ENCODE measurements around the gene FARP1.

The FARP1 gene

DNA sequence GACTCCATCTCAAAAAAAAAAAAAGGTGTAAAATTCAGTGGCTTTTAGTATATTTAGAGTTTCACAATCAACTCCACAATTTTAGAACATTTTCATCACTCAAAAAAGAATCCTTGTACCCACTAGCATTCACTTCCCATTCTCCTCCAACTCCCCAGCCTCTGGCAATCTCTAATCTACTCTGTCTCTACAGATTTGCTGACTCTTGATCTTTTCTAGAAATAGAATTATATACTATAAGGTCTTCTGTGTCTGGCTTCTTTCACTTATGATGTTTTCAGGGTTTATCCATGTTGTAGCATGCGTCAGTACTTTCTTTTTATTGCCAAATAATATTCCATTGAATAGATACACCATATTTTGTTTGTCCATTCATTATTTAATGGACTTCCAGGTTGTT, 8.0 kb upstream of the FARP1 start:
- DNase-seq, result no peak

DNA sequence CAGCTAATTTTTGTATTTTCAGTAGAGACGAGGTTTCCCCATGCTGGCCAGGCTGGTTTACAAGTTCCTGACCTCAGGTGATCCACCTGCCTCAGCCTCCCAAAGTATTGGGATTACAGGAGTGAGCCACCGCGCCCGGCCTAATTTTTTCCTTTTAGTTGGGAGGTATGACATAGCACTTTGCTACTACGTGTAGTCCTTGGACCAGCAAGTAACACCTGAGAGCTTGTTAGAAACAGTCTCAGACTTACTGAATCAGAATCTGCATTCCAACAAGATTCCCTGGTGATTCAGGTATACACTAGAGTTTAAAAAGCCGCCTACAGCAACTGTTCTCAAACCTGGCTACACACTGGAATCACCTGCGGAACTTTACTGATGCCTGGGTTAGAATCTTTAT, 1.8 kb upstream of the FARP1 start:
- DNase-seq, result no peak

DNA sequence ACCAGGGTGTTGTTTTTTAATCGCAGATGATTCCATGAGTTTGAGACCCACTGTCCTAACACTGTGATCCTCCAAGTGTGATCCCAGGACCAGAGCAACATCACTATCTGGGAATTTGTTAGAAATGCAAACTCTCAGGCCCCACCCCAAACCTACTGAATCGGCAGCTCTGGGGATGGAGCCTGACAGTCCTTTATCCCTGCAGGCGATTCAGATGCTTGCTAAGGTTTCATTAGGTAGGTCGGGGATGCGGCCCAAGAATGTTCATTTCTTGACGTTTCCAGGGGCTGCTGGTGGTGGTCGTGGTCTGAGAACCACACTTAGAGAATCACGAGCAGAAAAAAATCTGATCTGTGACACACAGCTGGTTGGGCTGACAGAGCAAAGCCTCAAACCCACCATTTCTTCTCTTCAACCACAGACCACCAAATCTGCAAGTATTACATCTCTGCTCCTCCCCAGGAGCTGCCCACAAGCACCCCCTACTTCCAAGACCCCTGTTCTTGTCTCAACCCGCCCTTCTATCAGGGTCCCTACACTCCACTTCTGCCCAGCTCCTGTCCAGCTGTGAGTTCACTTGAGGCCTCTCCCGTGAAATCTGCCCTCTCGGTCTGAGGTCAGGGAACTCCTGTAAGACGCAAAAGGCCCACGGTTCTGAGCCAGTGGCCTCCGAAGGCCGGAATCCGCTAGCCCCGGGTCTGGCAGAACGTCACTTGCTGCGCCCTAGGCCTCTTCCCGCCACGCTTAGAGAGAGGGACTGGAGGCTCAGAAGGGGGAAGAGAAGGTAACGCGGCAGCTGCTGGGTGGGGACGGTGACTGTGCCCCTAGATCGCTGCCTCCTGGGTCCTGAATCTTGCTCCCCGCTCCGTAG, 1.1 kb upstream of the FARP1 start:
- DNase-seq, result no peak

DNA sequence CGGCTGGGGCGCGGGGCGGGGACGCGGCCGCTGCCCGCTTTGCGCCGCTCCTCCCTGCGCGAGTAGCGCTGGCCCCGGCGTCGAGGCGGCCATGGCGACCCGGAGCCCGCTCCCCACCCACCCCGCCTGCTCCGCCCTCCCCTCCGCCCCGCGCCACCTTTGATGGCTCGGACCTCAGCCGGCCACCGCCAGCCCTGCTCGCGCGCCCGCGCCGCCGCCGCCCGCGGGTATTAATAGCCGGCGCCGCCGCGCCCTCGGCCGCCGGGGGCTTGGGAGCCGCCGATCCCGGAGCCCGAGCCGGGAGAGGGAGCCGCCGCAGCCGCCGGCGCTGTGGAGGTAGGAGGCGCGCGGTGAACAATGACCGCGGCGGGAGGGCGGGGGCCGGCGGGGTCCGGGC, 261 bp downstream of the FARP1 start:
- no peak for DNase-seq

DNA sequence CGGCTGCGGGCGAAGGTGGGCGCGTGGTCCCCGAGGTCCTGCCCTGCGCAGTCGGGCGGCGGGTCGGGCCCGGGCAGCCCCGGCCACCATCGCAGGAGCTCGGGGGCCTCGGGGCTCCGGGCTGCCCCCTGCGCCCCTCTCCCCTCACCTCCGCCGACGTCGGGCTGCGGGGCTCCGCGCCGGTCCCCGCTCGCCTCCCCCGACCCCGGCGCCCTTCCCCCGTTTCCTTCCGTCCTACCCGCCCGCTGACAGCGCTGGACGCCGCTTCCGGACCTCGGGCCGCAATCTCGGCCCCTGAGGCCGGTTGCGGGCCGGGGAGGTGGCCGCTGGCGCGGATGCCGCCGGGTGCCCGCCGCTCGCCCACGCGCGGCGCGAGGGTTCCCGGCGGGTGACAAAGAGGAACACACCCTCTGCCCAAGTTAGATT, 720 bp downstream of the FARP1 start:
- no peak for DNase-seq

DNA sequence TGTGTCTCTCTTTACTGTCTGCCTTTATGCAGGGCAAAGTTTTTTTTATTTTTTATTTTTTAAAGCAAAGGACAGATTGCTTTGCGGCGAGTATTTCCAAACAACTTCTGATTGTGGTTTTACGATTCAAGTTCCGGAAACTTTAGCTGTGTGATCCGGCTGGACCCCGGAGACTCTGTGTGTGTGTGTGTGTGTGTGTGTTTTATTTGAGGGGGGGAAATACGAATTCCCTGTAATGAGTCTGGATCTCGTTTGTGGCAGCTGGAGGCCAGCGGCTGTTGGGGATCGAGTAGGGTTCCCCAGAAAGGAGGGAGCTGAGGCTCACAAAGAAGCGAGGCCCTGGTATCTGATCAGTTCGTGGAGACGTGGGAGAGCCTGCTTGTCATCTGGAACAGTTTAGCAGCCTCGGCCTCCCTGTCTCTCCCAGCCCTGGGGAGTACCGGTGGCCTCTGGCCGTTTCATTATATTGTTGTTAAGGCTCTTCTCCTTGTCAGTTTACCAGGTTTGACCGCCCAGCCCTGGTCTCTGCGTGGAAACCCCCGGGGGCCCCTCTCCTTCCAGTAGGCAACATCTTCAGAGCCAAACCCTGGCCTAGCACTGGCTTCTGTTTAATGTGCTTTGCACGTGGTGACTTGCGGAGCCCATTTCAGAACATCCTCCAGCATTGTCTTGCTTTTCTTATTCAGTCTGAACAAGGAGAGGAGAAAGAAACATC, 1.3 kb downstream of the FARP1 start:
- no peak for DNase-seq

DNA sequence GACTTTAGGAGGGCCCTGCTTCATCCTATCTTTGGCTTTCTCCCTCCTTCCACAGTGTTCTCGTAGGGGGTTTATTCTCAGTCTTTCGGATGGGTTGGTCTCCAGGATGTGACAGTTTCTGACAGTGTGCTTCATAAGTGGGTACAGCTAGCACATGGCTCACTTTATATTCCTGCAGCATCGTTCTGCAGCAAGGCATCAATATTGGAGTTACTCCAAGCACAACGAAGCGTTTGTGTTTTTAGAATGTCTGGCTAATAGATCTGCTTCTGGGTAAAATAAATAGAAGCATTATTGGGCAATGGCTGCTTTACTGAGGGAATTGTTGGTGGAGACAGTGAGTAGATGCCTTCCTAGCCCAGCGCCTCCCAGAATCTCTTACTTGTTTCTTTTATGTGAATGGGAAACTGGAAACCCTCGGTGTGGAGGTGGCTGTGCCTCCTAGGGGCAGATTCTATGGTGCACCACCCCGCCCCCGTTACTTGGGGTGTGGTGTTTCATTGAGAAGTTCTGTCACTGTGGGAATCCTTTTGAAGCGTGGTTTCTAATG, 2.0 kb downstream of the FARP1 start:
- no peak for DNase-seq

DNA sequence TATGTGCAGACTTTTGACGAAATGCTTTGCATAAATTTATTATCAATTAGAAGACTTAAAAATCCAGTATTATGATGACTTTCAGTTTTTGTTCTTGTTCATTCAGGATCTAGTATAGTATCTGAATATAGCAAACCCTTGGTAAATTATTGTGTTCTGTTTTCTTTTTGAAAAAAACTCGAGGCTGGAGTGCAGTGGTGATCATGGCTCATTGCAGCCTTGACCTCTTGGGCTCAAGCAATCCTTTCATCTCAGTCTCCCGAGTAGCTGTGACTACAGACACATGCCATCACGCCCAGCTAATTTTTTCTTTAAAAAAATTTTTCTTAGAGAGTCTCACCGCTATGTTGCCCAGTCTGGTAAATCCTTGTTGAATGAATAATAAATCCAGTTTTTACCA, 4.6 kb downstream of the FARP1 start:
- DNase-seq, result no peak

DNA sequence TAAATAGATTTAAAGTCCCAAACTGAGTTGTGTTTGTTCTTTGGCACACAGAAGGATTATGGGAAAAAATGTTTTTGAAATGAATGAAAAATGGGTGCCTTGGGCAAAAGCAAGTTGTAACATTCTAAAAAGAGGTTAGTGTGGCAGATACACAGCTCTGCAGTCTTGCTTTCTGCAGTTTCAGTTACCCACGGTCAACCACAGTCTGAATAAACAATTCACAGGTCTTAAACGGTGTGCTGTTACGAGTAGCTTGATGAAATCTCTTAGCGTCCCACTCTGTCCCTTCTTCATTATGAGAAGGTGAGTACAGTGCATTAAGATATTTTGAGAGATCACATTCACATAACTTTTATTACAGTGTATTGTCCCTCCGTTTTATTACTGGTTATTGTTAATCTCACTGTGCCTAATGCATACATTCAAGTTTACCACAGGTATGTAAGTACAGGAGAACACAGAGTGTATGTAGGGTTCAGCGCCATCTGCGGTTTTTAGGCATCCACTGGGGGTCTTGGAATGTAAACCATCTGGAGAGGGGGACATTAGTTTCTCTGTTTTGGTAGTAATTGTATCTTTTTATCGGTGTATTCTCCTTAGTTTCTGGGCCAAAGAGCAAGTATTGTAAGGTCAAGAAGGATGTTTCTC, 8.1 kb downstream of the FARP1 start:
- no peak for DNase-seq

DNA sequence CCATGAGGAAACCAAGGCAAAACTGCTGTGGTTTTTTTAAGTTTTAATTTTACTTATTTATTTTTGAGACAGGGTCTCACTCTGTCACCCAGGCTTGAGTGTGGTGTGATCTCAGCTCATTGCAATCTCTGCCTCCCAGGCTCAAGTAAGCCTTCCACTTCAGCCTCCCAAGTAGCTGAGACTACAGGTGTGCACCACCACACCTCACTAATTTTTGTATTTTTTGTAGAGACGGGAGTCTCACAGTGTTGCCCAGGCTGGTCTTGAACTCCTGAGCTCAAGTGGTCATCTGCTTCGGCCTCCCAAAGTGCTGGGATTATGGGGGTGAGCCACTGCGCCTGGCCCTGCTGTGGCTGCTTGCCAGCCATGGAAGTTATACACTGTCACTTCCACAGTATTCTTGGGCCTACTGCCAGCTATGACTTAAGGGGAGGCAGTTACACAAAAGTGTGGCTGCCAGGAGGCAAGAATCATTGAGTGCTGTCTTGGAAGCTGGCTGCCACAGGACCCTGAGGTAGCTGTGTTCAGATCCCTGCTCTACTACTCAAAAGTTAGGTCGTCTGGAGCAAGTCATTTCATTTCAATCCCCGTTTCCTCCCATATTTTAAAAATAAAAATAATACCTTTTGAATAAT, 12.7 kb downstream of the FARP1 start:
- no peak for DNase-seq

DNA sequence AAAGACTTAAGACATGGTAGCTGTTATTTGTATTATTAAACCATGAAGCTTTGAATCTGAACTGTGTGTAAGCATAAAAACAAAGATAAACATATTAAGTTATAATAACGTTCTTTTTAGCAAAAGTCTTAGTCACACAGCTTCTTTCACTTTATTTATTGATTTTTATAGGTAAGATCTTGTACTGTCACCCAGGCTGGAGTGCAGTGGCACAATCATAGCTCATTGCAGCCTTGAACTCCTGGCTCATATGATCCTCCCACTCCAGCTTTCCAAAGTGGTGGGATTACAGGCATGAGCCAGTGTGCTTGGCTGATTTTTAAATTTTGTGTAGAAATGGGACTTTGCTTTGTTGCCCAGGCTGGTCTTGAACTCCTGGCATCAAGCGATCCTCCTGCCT, 13.4 kb downstream of the FARP1 start:
- no peak for DNase-seq

DNA sequence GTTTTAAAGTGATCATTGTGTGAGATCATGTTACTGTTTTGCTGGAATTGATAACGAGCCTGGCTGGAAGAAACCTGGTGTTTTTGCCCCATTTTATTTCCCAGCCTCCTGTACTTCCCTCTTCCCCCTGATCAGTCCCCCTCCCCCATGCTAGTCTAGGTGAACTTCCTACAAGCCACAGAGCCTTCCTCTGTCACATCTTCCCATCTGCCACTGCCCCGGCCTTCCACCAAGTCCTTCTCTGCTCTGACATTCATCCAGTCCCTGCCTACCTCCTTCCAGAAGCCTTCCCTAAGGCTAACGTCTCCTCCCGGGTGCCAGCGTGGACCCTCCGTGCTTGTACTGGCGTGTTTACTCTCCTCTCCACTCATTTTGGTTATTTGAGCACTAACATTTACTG, 14.3 kb downstream of the FARP1 start:
- DNase-seq, result no peak

DNA sequence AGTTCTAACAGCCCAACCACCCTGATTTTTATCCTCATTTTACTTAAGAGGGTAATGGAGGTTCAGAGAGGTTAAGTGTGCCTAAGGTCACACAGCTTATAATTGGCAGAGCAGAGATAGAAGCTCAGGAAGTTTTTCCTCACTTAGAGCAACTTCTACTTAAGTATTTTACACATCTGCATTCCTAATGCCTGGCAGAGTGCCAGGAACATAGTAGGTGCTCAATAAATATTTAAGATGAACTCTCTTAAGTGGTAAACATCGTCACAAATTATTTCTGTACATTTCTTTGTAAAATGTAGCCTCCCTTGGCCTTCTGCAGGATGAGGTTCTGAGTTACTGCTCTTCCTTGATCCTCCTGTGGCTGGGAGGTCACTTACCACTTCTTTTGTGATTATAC, 14.7 kb downstream of the FARP1 start:
- DNase-seq, result no peak

DNA sequence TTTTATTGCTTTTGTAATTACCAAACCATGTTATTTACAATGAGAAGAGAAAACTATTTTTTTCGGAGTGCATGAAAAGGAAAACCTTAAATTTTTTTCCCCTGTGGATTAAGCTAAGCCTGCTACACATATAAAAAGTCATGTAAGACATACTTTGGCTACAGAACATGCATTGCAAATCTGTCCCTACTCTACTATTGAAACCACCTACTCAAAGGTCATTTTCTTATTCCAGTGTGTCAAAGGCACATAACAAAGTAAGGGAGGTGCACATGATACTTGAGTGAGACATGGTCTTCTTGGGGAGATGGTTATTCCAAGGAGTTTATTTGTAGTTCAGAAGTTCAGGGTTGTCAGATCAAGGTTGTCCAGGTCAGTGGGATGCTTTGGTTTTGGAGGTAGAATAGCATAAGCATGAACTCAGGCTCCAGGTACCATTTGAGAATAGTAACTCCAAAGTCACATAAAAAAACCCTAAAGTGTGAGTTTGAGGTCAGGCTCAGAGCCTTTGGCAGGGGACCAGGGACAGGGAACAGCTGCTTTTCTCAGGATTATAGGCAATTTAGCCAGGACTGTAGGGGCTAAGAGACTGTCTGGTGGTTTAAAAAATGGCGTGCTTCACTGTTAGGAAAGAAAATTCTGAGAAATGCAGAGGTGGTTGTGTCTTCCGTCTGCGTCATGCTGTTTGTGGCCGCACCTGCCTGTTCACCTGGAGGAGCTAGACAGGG, 15.4 kb downstream of the FARP1 start:
- no peak for DNase-seq

DNA sequence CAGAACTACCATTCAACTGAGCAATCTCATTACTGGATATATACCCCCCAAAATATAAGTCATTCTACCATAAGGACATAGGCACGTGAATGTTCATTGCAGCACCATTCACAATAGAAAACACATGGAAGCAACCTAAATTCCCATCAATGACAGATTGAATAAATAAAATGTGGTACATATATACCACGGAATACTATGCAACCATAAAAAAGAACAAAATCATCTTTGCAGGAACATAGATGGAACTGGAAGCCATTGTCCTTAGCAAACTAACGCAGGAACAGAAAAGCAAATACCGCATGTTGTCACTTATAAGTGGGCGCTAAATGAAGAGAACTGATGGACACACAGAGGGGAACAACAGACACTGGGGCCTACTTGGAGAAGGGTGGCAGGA, 20.0 kb downstream of the FARP1 start:
- DNase-seq, result no peak

DNA sequence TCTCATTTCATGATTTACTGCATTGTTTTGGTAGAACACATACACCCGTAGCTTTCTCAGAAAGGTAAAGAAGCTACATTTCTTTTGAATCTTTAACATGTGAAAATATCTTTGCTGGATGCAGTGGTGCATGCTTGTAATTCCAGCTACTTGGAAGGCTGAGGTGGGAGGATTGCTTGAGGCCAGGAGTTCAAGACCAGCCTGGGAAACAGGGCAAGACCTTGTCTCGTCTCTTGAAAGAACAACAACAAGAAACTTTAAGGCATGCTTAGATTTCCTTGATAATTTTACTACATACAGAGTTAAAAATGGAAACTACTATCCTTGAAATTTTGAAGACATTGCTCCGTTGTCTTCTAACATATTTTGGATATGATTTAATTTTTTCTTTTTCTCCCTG, 26.4 kb downstream of the FARP1 start:
- DNase-seq, result no peak

DNA sequence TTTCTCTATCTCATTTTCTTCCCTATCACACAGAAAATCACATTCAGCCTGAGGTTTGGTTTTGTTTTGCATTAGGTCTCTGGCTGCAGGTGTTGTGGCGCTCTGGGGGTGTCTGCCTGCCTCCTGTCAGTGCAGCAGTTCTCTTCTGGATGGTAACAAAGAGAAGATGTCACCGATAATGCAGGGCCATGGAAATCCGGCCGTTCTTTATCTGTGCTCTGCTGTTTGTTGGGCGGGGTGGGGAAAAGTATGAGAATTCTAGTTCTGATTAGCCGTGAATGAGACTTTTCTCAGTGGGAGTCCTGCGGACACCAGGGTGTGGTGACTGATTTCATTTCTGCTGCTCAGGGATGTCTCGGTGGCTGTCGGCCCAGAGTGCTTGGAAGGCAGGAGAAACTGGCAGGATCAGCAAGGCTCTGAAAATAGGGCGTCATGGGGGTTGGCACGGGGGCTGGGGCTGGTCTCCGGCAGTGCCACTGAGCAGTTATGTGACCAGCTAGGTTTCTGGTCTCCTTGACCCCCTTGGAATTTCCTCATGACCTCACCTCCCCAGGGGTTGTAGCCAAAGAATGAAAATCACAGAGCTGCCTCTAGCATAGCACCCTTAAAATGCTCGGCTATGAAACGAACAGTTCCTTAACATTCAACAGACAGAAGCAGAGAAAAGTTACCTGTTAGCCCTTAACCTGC, 29.2 kb downstream of the FARP1 start:
- DNase-seq, result no peak

DNA sequence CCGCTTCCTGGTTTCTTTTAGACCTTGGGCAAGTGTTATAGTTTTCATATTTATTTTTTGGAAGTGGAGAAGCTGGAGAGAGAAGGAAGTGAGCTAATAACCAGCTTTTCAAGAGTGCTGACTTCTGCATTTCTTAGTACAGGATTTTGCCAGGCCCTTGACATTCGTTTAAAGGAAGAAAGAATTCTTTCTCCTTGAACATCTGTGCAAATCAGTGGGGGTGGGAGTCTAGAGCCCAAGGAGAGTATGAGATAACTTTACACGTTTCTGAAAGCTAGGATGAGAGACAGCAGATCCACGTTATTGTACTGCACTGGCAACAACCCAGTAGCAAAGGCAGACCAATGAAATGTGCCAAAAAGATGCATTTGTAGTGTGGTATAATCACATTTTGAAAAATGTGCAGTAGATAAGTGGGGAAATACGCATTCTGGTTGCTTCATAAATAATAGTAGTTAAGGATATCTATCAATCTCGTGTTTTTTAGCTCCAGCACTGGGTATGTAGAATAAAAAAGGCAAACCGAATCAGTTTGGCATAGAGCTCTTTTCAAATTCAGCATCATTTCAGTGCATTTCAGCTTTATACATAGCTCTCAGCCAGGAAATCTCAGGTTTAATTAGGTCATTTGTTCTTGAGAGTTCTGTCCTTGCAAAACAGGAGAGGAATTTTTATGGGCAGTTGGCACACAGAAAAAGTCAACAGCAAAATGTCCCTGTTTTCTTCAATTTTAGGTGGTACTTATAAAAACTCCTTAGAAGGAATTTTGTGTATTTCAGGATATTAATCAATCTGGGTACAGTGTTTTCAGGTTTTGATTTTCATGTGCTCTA, 29.9 kb downstream of the FARP1 start:
- no peak for DNase-seq

DNA sequence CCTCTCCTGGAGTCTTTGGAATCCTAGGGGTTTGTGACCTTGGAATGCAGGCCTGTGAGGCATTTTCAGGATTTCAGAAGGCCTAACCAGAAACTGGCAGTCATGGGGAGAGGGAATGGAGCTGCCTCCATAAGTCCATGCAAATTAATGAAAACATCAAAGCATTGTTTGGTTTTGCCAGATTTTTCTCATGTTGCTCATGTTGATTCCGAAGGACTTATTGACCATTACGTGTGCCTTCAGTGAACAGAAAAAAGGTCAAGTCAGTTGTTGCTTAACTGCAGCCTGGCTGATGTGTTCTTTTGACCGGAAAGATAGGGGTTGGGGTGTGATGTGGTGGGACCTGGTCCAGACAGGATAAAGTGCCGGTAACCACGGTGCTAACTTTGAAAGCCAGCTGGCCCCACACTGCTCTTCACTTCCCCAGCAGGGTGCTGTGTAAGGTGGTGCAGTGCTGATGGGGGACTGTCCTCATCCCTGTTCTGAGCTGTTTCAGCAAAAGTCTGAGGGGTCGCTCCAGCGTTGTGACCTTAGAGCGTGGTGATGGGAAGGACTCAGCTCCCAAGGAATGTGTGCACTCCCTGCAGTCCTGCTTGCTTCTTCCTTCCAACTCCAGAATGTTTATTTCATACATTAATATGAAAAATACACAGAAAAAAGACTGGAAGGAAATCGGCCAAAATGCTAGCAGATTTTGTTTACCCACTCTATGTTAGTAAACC, 30.7 kb downstream of the FARP1 start:
- no peak for DNase-seq

DNA sequence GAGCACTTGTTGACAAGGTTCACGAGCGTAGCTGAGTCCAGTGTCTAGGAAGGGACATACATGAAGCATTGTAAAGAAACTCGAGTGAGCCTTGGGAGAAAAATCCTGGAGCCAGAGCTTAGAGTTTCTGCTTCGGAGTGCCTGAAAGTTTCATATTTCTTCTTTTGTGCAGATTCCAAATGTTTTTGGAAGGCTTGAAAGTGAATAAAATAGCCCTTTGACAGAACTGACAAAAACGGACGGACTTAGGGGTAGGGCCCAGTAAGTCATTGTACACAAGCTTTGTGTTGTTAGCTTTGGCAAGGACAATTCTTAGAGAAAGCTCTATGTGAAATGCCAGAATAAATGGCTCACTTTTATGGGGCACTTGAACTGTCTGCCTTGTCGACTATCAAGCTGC, 31.4 kb downstream of the FARP1 start:
- no peak for DNase-seq
